Aorta (tissue), 5 donors: ENCODE measurements around the gene RBM46. TPM values are rescaled to one million over a fixed set of nuclear protein-coding genes. Genes with fewer than 3 reads are reported as not detected.
A peak's percentile ranks its signal among the peaks of the same experiment; 100 is the strongest.

Experiments used
- ATAC-seq: fragments of 200-7000 bp; cut with Tn5 transposase; one replicate; pipeline ENCODE4 v1.9.1; 2022; ENCODE audit warnings: moderate library complexity; ENCODE audit not compliant: low FRiP score
- DNase-seq, 2 donors: peaks; one replicate each; pipeline ENCODE4 v3.0.0-alpha.2; 2020
- H3K27ac ChIP-seq, 2 donors: one replicate each; pipeline ENCODE4 v1.5.1; 2013; ENCODE audit warnings: low read length in 2 of 2, mild to moderate bottlenecking in 2 of 2, moderate library complexity in 2 of 2, control low read depth in 1 of 2, inconsistent platforms in 1 of 2, low read depth in 1 of 2
- H3K27me3 ChIP-seq, 2 donors: one replicate each; pipeline ENCODE4 v1.6.1; 2013; ENCODE audit warnings: control low read depth in 1 of 2, low read length in 1 of 2, mild to moderate bottlenecking in 1 of 2, moderate library complexity in 1 of 2; ENCODE audit not compliant: insufficient read depth in 2 of 2, control insufficient read depth in 1 of 2
- H3K36me3 ChIP-seq, 2 donors: one replicate each; pipeline ENCODE4 v1.6.1; 2013; ENCODE audit warnings: control low read depth in 1 of 2, low read length in 1 of 2, mild to moderate bottlenecking in 1 of 2; ENCODE audit not compliant: insufficient read depth in 2 of 2, control insufficient read depth in 1 of 2
- H3K4me1 ChIP-seq, 2 donors: one replicate each; pipeline ENCODE4 v1.6.1; 2013; ENCODE audit warnings: low read length in 2 of 2, control low read depth in 1 of 2, mild to moderate bottlenecking in 1 of 2, moderate library complexity in 1 of 2; ENCODE audit not compliant: insufficient read depth in 2 of 2, control insufficient read depth in 1 of 2
- H3K4me3 ChIP-seq, 2 donors: one replicate each; pipeline ENCODE4 v1.5.1; 2013; ENCODE audit warnings: low read length in 2 of 2, control low read depth in 1 of 2, mild to moderate bottlenecking in 1 of 2
- H3K9me3 ChIP-seq: one replicate; pipeline ENCODE4 v1.6.1; 2013; ENCODE audit warnings: mild to moderate bottlenecking, low read length; ENCODE audit not compliant: control insufficient read depth
- WGBS, 2 donors: extraction: QIAGEN DNeasy Blood & Tissue Kit; methylation state at CpG; one replicate each; pipeline ENCODE4 v1.1.7; 2013; 5-methylcytosine and 5-hydroxymethylcytosine counted together
- intact Hi-C, 2 donors: fragments of 100-400 bp; cut with DNase I; formaldehyde crosslinking; loops; one replicate each; pipeline versions ENCODE4 v1.14.2 to v1.15.0; 2022
- long read RNA-seq, 2 donors: library from polyadenylated mRNA; unstranded; transcript quantifications; one replicate each; pipeline ENCODE4 v2.0.0, GENCODE V29; 2020 to 2021
- polyA plus RNA-seq, 2 donors: library from polyadenylated mRNA; stranded (reverse); fragments of 200-250 nt; gene quantifications; one replicate each; pipeline ENCODE4 v1.2.3, GENCODE V29; 2013
- total RNA-seq, 2 donors: library from RNA; stranded (reverse); fragmentation: NEBNext Ultra II Directional; extraction: Animal tissue kit (Norgen Biotek cat#: 25700); gene quantifications; one replicate each; pipeline ENCODE4 v1.2.1, GENCODE V29; 2021
- donor health status: healthy with polysubstance abuse.
- donor health status: Bipolar disorder and iron deficiency.
- donor health status: DM: no; HTN: no; CAD: no.
- donor health status: DM: no; HTN: no; CAD: no.
- donor health status: DM: yes; HTN: yes; CAD: no.

The RBM46 gene
- total RNA-seq (not detected), polyA plus RNA-seq (not detected)
- long read RNA-seq, donor 1, result 0 reads
- long read RNA-seq, donor 2, result 0 reads

DNA sequence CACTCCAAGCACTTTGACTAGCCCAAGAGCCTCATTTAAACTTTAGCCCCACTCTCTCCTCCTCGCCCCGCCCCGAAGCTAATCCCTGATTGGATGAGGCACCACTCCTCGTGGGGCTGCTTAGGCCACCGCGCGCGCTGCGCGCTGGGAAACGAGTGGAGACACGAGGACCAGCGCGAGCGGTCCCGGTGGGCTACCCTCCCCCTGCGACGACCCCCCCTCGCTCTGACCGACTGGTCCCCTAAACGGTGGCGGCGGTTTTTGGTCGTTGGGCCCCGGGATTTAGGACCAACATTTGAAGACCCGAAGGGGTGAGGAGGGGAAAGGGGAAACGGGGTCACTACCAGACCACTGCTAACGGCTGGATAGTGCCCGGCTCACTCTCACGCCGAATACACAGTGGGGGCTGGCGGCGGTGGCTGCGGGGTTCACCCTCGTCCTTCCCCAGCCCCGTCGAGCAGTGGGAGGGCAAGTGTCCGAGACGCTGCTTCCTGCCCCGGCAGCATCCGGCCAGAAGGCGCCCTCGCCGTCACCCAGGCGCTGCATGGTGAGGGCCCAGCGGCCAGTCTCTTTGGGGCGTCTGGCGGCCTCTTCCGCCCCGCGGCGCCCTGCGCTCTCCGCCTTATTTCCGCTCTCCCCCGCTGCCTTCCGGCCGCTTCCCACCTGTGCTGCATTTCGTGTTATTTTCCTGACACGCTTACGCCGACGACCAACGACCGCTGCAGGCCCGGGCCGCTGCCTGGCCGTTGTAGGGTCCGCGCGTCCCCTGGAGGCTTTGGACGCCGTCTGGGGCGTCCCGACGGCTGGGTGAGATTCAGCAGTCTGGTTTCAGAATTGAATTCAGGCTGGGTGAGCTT lies at the start of gene RBM46:
Gene RBM46, plus strand, starts transcription at position 147 of the 857 bp plus-strand sequence. CDS start 15,481 bp downstream, outside the sequence.
- Histone ChIP-seq H3K27ac (no peak within 1 kb of the TSS), H3K9me3 (no peaks in the 10 kb centered on the region), H3K4me3 (no peak within 1 kb of the TSS), H3K36me3 (no peaks in the 10 kb centered on the region), H3K27me3 (no peaks in the 10 kb centered on the region), H3K4me1 (no peaks in the 10 kb centered on the region)
- WGBS, 2 donors, result 67 to 68% methylated on average over 76 of the region's 76 CpGs
- intact Hi-C loops, result loop anchor here (5.0 to 10.0 kb wide), 2 partner anchors 224 to 227 kb away; partner anchors contain the start of gene PLRG1 (in 1 of the 2)
- ATAC-seq (peak; percentile 19), DNase-seq (no peak)

GRCh38 chr4:154731756-154732155 lies 49.3 kb upstream of the RBM46 start:
- no peak for DNase-seq
- H3K27me3 ChIP-seq, result no peaks in the 10 kb centered on the region
- ATAC-seq, result no peak
- no peak overlapping the region for H3K27ac ChIP-seq
- intact Hi-C loops, result no loop called here
- no peaks in the 10 kb centered on the region for H3K4me1 ChIP-seq
- H3K9me3 ChIP-seq, result peaks cover 2% of the 10 kb centered on the region
- no peak overlapping the region for H3K4me3 ChIP-seq
- no peaks in the 10 kb centered on the region for H3K36me3 ChIP-seq

GRCh38 chr4:154732669-154733068 lies 48.4 kb upstream of the RBM46 start:
- no peaks in the 10 kb centered on the region for H3K27me3 ChIP-seq
- intact Hi-C loops, result no loop called here
- WGBS, 2 donors, result 77 to 85% methylated on average over 4 of the region's 4 CpGs
- ATAC-seq (no peak), DNase-seq (no peak)
- H3K4me1 ChIP-seq, result no peaks in the 10 kb centered on the region
- H3K4me3 ChIP-seq, result no peak overlapping the region
- H3K36me3 ChIP-seq, result no peaks in the 10 kb centered on the region
- peaks cover 2% of the 10 kb centered on the region for H3K9me3 ChIP-seq
- no peak overlapping the region for H3K27ac ChIP-seq

DNA sequence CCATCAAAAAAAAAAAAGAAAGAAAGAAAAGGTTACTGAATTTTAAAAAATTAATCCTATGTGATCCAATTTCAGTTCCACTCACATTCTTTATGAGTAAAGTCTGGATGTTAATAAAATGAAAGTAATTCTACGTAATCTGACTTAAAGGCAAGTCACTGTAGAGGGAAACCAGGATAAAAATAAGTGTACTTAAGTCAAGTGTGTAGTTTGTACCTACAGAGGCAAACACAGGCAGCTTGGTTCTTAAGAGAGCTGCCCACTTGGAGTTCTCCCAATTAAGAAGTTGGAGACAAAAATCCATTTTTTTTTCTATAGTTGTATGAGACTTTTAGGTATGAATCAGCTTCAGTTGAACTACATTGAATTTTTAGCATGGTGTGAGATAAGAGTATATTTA lies 44.3 kb upstream of the RBM46 start:
- H3K4me3 ChIP-seq, result no peak overlapping the region
- DNase-seq (no peak), ATAC-seq (no peak)
- no peaks in the 10 kb centered on the region for H3K27me3 ChIP-seq
- H3K36me3 ChIP-seq, result no peaks in the 10 kb centered on the region
- H3K9me3 ChIP-seq, result peaks cover 2% of the 10 kb centered on the region
- WGBS, 2 donors, result 47 to 95% methylated on average over 1 of the region's 1 CpG
- H3K4me1 ChIP-seq, result no peaks in the 10 kb centered on the region
- intact Hi-C loops, result no loop called here
- no peak overlapping the region for H3K27ac ChIP-seq

DNA sequence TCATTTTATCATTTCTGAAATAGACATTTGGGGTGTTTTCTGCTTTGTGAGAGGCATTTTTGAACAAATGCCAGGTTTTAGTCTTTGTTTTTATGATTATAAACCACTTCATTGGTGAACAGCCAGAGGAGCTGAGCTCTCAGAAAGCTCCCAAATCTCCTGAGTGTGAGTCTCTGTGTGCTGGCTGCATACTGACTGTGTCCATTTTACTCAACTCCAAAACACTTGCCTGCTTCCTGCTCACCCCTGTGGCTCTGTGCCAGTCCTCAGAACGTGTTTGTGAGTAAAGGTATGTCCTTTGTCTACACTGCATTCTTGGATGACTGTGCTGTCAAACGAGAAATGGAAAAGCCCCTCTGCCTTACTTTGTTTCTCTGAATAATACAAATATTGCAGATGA lies 42.6 kb upstream of the RBM46 start:
- H3K4me1 ChIP-seq, result no peaks in the 10 kb centered on the region
- H3K27ac ChIP-seq, result no peak overlapping the region
- no peaks in the 10 kb centered on the region for H3K36me3 ChIP-seq
- no peak for DNase-seq
- no peaks in the 10 kb centered on the region for H3K9me3 ChIP-seq
- H3K4me3 ChIP-seq, result no peak overlapping the region
- ATAC-seq, result no peak
- intact Hi-C loops, result no loop called here
- 14 to 26% methylated on average over 2 of the region's 2 CpGs for WGBS, 2 donors
- no peaks in the 10 kb centered on the region for H3K27me3 ChIP-seq

GRCh38 chr4:154739111-154739510 lies 42.0 kb upstream of the RBM46 start:
- intact Hi-C loops, result no loop called here
- Histone ChIP-seq H3K27ac (no peak overlapping the region), H3K36me3 (no peaks in the 10 kb centered on the region), H3K27me3 (no peaks in the 10 kb centered on the region), H3K4me1 (no peaks in the 10 kb centered on the region), H3K4me3 (no peak overlapping the region), H3K9me3 (no peaks in the 10 kb centered on the region)
- no peak for ATAC-seq
- no peak for DNase-seq

- Histone ChIP-seq H3K27ac (no peak overlapping the region), H3K4me1 (no peaks in the 10 kb centered on the region), H3K27me3 (no peaks in the 10 kb centered on the region), H3K36me3 (no peaks in the 10 kb centered on the region), H3K9me3 (no peaks in the 10 kb centered on the region), H3K4me3 (no peak overlapping the region)
- intact Hi-C loops, result no loop called here
- DNase-seq, result no peak
- 88 to 90% methylated on average over 24 of the region's 24 CpGs for WGBS, 2 donors
- ATAC-seq, result no peak
Observed at GRCh38 chr4:154740462-154740861, 40.6 kb upstream of the RBM46 start.

DNA sequence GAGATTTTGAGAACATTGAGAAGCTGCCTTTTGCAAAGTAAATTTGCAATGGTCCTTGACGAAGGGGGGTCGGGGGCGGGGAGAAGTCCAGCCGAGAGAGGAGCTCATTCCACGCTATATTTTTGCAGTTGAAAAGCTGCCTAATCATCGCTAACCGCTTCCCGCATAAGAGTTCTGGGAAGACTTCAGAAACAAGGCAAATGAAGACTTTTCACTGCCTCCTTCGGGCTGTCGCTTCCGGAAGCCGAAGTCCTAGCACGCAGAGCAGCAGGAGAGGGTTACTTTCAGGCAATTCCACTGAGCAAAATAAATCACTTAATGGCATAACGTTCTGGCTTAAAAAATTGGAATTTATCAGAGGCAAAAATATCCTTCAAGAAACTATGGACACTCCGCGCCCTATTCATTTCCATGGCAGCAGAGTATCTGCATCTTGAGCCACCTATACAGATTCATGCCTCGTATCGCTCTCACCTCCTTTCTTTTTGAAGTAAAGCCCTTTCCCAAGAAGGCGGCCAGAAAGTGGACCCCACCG lies 39.9 kb upstream of the RBM46 start:
- intact Hi-C loops, result no loop called here

More for the DNA sequence above, 39.9 kb upstream of the RBM46 start:
- DNase-seq, result no peak
- ATAC-seq, result no peak
- Histone ChIP-seq H3K36me3 (no peaks in the 10 kb centered on the region), H3K27me3 (no peaks in the 10 kb centered on the region), H3K4me1 (no peaks in the 10 kb centered on the region), H3K27ac (no peak overlapping the region), H3K9me3 (no peaks in the 10 kb centered on the region), H3K4me3 (no peak overlapping the region)
- WGBS, 2 donors, result 29 to 34% methylated on average over 20 of the region's 20 CpGs
